OCI-LY7 (cell line): ENCODE measurements around the gene CRYBG3. TPM values are rescaled to one million over a fixed set of nuclear protein-coding genes. Genes with fewer than 3 reads are reported as not detected.

ENCODE experiments used
- BruUV-seq: library from RNA; stranded (reverse); fragments of 400-500 nt; replicated peaks from 2 replicates; lab custom pipeline; 2021; lab: Mats Ljungman, UMichigan
- CTCF ChIA-PET: fragments of 300-600 bp; sonication (Branson Sonifier 250); formaldehyde crosslinking; loops from one replicate; lab custom pipeline; 2022; ENCODE audit warnings: antibody characterized with exemption; ENCODE audit not compliant: unreplicated experiment; lab: Charles Lee
- POLR2A ChIA-PET: fragments of 300-600 bp; sonication (Branson Sonifier 250); formaldehyde crosslinking; loops from one replicate; lab custom pipeline; 2022; ENCODE audit warnings: antibody characterized with exemption; lab: Charles Lee
- DNase-seq: peaks from one replicate; pipeline ENCODE4 v3.0.0-alpha.2; 2015; ENCODE audit warnings: low spot score
- H2AFZ ChIP-seq: fragments of 200-600 bp; sonication (generic), shearing (Covaris generic); 2 replicates; pipeline ENCODE4 v1.6.1; 2014; ENCODE audit warnings: mild to moderate bottlenecking, antibody characterized with exemption, low read length, moderate library complexity
- H3K27ac ChIP-seq: fragments of 200-600 bp; sonication (generic); 2 replicates; pipeline ENCODE4 v1.5.1; 2014; ENCODE audit warnings: mixed run types, low read depth, mild to moderate bottlenecking, moderate library complexity, low read length, inconsistent platforms; ENCODE audit not compliant: poor library complexity, severe bottlenecking
- H3K36me3 ChIP-seq: fragments of 200-600 bp; sonication (generic); 2 replicates; pipeline ENCODE4 v1.6.1; 2014; ENCODE audit warnings: mild to moderate bottlenecking, antibody characterized with exemption, low read length, moderate library complexity, mixed read lengths; ENCODE audit not compliant: insufficient read depth
- H3K4me1 ChIP-seq: fragments of 200-600 bp; sonication (generic); 2 replicates; pipeline ENCODE4 v1.5.1; 2014; ENCODE audit warnings: mild to moderate bottlenecking, low read length; ENCODE audit not compliant: insufficient read depth, poor library complexity, severe bottlenecking
- H3K4me2 ChIP-seq: fragments of 200-600 bp; sonication (generic); 2 replicates; pipeline ENCODE4 v1.6.1; 2014; ENCODE audit warnings: mild to moderate bottlenecking, low read length
- H3K4me3 ChIP-seq: fragments of 200-600 bp; sonication (generic); 2 replicates; pipeline ENCODE4 v1.5.1; 2014; ENCODE audit warnings: mild to moderate bottlenecking, low read depth, low read length; ENCODE audit not compliant: poor library complexity, severe bottlenecking
- H3K79me2 ChIP-seq: fragments of 200-600 bp; sonication (generic); 2 replicates; pipeline ENCODE4 v1.6.1; 2016; ENCODE audit warnings: low read depth, mild to moderate bottlenecking, low read length, moderate library complexity, mixed read lengths; ENCODE audit not compliant: insufficient read depth
- H3K9me2 ChIP-seq: fragments of 200-600 bp; sonication (generic); 2 replicates; pipeline ENCODE4 v1.6.1; 2016; ENCODE audit warnings: mild to moderate bottlenecking, low read length, mixed read lengths; ENCODE audit not compliant: insufficient read depth
- H3K9me3 ChIP-seq: fragments of 200-600 bp; sonication (generic); 2 replicates; pipeline ENCODE4 v1.6.1; 2014; ENCODE audit warnings: mild to moderate bottlenecking, mixed run types, low read length, mixed read lengths
- H4K20me1 ChIP-seq: fragments of 200-600 bp; sonication (generic); 2 replicates; pipeline ENCODE4 v1.6.1; 2014; ENCODE audit warnings: mild to moderate bottlenecking, antibody characterized with exemption, low read length, moderate library complexity, mixed read lengths; ENCODE audit not compliant: insufficient read depth
- CTCF ChIP-seq: fragments of 200-600 bp; sonication (generic); conservative IDR thresholded peaks from 2 replicates; pipeline ENCODE4 v1.5.1; 2014; ENCODE audit warnings: mild to moderate bottlenecking, antibody characterized with exemption, low read length, moderate library complexity, mixed read lengths
- EZH2phosphoT487 ChIP-seq: fragments of 200-600 bp; sonication (generic); IDR thresholded peaks from 2 replicates; pipeline ENCODE4 v1.6.1; 2018; ENCODE audit warnings: low read depth, borderline replicate concordance, mild to moderate bottlenecking, mixed run types, antibody characterized with exemption, low read length, moderate library complexity, mixed read lengths
- intact Hi-C: fragments of 100-400 bp; cut with micrococcal nuclease; formaldehyde crosslinking; loops from one replicate; pipeline ENCODE4 v1.10.0; 2022; ENCODE audit not compliant: unreplicated experiment
- total RNA-seq, 2 experiments: library from RNA; depleted of rRNA in 1 of 2; stranded (reverse); fragments of >200 nt in 1 of 2; shearing (Covaris generic) in 1 of 2; gene quantifications; 2 replicates each; pipeline ENCODE4 v1.2.3, GENCODE V29; 2014 to 2022

Gene CRYBG3
- total RNA-seq, 2 experiments from 2014 or later = 0.22 to 0.46 TPM

GRCh38 chr3:97948351-97949109 is 126.7 kb downstream of the CRYBG3 start:
- Histone ChIP-seq H3K9me2 (no peaks in the 10 kb centered on the region), H3K79me2 (no peaks in the 10 kb centered on the region), H3K36me3 (peaks cover 93% of the 10 kb centered on the region), H3K27ac (no peak overlapping the region), H4K20me1 (no peaks in the 10 kb centered on the region), H2AFZ (no peak overlapping the region), H3K4me3 (no peak overlapping the region), H3K9me3 (no peaks in the 10 kb centered on the region), H3K4me2 (no peak overlapping the region), H3K4me1 (no peaks in the 10 kb centered on the region)
- TF ChIP-seq CTCF (no peak), EZH2phosphoT487 (no peak)
- DNase-seq = no peak
- ChIA-PET POLR2A (no interaction called here), CTCF (no interaction called here)
- no TSS peak for BruUV-seq
- intact Hi-C loops = no loop called here

GRCh38 chr3:97949110-97949485 is 127.3 kb downstream of the CRYBG3 start:
- CTCF ChIA-PET = no interaction called here
- Histone ChIP-seq H4K20me1 (no peaks in the 10 kb centered on the region), H3K4me2 (no peak overlapping the region), H2AFZ (no peak overlapping the region), H3K79me2 (no peaks in the 10 kb centered on the region), H3K4me1 (no peaks in the 10 kb centered on the region), H3K9me2 (no peaks in the 10 kb centered on the region), H3K36me3 (peaks cover 93% of the 10 kb centered on the region), H3K4me3 (no peak overlapping the region), H3K27ac (no peak overlapping the region), H3K9me3 (no peaks in the 10 kb centered on the region)
- intact Hi-C loops = no loop called here
- POLR2A ChIA-PET = no interaction called here
- TF ChIP-seq CTCF = no peak
- no peak for TF ChIP-seq EZH2phosphoT487
- no TSS peak for BruUV-seq
- no peak for DNase-seq

GRCh38 chr3:97949743-97950142 is 127.9 kb downstream of the CRYBG3 start:
- H3K9me2 ChIP-seq = no peaks in the 10 kb centered on the region
- BruUV-seq = no TSS peak
- CTCF ChIA-PET = no interaction called here

More at GRCh38 chr3:97949743-97950142, 127.9 kb downstream of the CRYBG3 start:
- Histone ChIP-seq H3K4me1 (no peaks in the 10 kb centered on the region), H3K27ac (no peak overlapping the region), H2AFZ (no peak overlapping the region), H3K4me2 (no peak overlapping the region), H3K9me3 (no peaks in the 10 kb centered on the region), H3K36me3 (peaks cover 97% of the 10 kb centered on the region), H3K79me2 (no peaks in the 10 kb centered on the region), H3K4me3 (no peak overlapping the region), H4K20me1 (no peaks in the 10 kb centered on the region)
- POLR2A ChIA-PET = interaction anchor here (0.7 kb wide), 1 partner anchor 15 kb away, joined by 3 read pairs; no protein-coding TSS in a partner anchor
- DNase-seq = no peak
- TF ChIP-seq CTCF = no peak
- no peak for TF ChIP-seq EZH2phosphoT487
- intact Hi-C loops = no loop called here
